Stimulated activated CD4-positive, alpha-beta T cell treated with anti-CD3 and anti-CD28 coated beads, Interleukin-4, amount 100 ng/mL, for 48 hours (primary cell): ENCODE results near the gene MAP3K8.
A peak's percentile ranks its signal among the peaks of the same experiment; 100 is the strongest.

ENCODE experiments used
- DNase-seq, 2 donors: peaks; one replicate each; pipeline ENCODE4 v3.0.0-alpha.2; 2020; ENCODE audit warnings: low read depth in 2 of 2

Gene MAP3K8

DNA sequence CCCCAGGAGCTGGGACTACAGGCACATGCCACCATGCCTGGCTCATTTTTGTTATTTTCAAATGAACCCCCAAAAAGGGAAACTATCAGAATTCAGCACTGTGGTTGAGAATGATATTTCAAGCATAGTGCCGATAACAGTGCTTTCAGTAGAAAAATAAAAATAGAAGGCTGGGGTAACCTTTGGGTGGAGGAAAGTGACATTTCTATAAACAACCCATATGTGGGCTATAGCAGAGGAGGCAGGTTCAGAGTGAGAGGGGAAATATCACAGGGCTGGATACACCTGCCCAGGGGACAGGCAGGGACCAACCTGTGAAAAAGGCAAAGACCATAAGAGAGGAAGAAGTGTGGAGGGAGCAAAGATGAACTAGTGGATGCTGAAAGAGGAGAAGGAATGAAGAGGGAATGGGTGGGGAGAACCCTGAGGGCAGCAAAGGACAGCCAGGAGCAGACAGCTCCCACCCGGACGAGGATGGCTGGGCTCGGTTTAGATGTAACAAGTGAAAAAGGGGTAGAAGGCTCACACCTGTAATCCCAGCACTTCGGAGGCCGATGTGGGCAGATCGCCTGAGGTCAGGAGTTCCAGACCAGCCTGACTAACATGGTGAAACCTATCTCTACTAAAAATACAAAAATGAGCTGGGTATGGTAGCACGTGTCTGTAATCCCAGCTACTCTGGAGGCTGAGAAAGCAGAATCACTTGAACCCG is 56.5 kb downstream of the MAP3K8 start:
- no peak for DNase-seq

GRCh38 chr10:30491204-30491915 is 57.4 kb downstream of the MAP3K8 start:
- DNase-seq: no peak

GRCh38 chr10:30491916-30492515 is 58.0 kb downstream of the MAP3K8 start:
- no peak for DNase-seq

- DNase-seq: no peak
Measured at GRCh38 chr10:30493609-30494530, 59.9 kb downstream of the MAP3K8 start.

DNA sequence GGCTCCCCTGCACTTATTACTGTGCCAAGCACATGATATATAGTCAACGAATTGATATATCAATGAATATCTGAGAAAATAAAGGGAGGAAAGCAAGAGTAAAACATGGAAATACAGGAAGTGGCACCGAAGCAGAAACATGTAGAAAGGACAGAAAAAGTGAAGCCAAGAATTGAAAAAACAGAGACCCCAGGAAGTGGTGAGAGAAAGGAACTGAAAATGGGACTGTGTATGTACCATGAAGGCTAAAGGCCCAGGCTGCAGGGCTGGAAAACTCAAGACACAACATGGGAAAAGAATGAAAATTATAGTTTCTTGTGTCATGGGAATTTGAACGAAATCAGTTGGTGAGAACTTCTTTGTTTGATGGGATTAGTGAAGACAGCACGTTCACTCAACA is 60.6 kb downstream of the MAP3K8 start:
- no peak for DNase-seq

DNA sequence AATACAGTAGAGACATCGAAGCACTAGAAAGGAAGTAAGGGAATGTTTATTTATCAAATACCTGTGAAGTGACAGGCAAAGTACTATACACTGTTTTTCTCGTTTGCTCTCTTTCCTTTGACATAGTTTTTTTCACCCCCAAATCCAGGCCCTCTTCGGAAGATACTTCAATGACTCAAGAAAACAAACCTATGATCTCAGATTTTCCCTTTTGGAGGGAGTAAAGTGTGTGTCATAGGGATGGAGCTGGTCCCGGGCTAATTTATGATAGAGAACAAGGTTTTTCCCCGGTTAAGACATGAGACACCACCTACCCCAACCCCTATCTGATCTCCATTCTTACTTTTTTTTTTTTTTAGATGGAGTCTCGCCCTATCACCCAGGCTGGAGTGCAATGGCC is 61.7 kb downstream of the MAP3K8 start:
- DNase-seq: no peak

DNA sequence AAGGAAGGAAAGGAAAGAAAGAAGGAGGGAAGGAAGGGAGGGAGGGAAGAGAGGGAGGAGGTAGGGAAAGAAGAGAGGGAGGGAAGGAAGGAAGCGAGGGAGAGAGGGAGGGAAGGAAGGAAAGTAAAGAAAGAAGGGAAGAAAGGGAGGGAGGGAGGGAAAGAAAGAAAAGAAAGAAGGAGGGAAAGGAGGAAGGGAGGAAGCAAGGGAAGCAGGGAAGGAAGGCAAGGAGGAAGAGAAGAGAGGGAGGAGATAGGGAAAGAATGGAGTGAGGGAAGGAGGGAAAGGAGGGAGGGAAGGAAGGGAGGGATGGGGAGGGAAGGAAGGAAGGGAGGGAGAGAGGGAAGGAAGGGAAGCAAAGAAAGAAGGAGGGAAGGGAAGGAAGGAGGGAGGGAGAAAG is 65.8 kb downstream of the MAP3K8 start:
- no peak for DNase-seq

- no peak for DNase-seq
Measured at GRCh38 chr10:30500534-30500933, 66.5 kb downstream of the MAP3K8 start.

- no peak for DNase-seq
Measured at GRCh38 chr10:30500963-30501504, 67.0 kb downstream of the MAP3K8 start.

DNA sequence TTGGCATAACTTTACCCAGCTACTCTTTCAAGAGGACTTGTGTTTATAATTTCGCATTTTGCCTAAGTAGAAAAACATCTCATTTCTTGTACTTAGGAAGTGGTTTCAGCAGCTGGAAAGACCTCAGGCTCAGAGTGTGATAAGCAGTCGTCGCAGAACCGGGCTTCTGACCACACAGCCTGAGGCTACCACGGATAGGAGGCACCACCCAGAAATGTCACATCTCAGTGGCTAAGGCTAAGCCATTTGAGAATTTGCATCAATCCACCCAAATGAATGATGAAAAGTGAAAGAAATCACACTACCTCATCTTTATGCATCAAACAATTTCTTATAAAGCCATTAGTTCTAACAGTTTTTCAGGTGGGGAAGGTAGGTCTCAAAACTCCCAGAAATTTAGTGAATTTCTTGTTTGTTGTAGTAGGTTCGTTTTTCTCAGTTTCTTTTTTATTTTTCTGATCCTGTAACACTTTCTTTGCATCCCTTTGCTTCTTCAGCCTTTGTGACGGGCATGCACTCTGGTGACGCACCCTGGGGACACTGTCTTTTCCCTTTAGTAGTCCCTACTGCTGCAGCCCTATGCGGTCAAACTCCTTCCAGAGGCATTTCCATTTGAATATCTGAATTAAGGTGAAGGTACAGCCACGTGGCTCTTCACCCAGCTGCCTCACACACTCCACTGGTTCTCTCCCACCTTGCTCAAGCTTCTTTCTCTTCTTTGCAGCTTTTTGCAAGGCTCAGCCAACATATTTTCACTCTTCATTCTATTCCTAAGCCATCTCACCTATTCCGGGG is 68.5 kb downstream of the MAP3K8 start:
- DNase-seq: no peak

- DNase-seq: no peak
Measured at GRCh38 chr10:30503700-30504266, 69.8 kb downstream of the MAP3K8 start.

GRCh38 chr10:30505543-30506298 is 71.7 kb downstream of the MAP3K8 start:
- DNase-seq: no peak

DNA sequence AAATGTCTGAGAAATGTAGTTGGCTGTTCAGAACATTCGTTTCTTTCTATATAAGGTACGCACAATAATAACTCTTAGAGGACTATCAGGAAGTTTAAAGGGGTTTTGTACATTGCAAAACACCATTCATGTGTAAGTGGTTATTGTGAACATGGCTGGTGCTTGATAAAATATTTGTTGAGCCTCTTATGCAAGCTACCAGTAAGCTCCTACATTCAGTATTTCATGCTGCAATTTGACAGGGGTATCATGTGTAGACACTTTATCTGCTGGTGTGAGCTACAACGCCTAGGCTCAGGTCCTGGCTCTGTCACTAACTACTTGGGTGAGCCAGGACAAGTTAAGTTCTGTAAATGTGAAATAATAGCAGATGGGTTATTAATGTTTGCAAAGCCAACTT is 75.5 kb downstream of the MAP3K8 start:
- no peak for DNase-seq

GRCh38 chr10:30510184-30510931 is 76.4 kb downstream of the MAP3K8 start:
- DNase-seq: peak in 1 of 2 donors; percentile 41

GRCh38 chr10:30510932-30511700 is 77.1 kb downstream of the MAP3K8 start:
- DNase-seq: no peak
